WTC11 (cell line): ENCODE data around the gene TSACC.

ENCODE experiments used
- ATF6 ChIP-seq: sonication (generic); formaldehyde crosslinking; IDR thresholded peaks from 2 replicates; pipeline ENCODE4 v1.8.1; 2023; ENCODE audit warnings: mild to moderate bottlenecking, missing genetic modification reagents
- CTCF ChIP-seq: fragments of 200-600 bp; IDR thresholded peaks from 2 replicates; pipeline ENCODE4 v1.8.0; 2022; ENCODE audit warnings: antibody characterized with exemption
- E2F4 ChIP-seq: sonication (generic); formaldehyde crosslinking; IDR thresholded peaks from 2 replicates; pipeline ENCODE4 v1.8.1; 2022; ENCODE audit warnings: low read depth, mild to moderate bottlenecking, moderate library complexity, missing genetic modification reagents, borderline replicate concordance
- PREB ChIP-seq: sonication (generic); formaldehyde crosslinking; IDR thresholded peaks from 2 replicates; pipeline ENCODE4 v1.8.1; 2022; ENCODE audit warnings: mild to moderate bottlenecking, missing genetic modification reagents, moderate library complexity, borderline replicate concordance

GRCh38 chr1:156383023-156383422 is 44.7 kb downstream of the TSACC start:
- TF ChIP-seq CTCF (peak; percentile 87), E2F4 (CRISPR knock-in tag) (no peak), PREB (CRISPR knock-in tag) (no peak), ATF6 (no peak)
